ENCODE results near the gene CGB3. TPM values are rescaled to one million over a fixed set of nuclear protein-coding genes. Genes with fewer than 3 reads are reported as not detected.
"Not testable (repeated sequence)": the region's sequence is repeated elsewhere in the genome, so short reads cannot be mapped to it uniquely, and the experiment has no call there.

The CGB3 gene
- total and polyA plus RNA-seq, 2 of the 4 experiments (the other 2 are of a cell fraction), result not detected

DNA sequence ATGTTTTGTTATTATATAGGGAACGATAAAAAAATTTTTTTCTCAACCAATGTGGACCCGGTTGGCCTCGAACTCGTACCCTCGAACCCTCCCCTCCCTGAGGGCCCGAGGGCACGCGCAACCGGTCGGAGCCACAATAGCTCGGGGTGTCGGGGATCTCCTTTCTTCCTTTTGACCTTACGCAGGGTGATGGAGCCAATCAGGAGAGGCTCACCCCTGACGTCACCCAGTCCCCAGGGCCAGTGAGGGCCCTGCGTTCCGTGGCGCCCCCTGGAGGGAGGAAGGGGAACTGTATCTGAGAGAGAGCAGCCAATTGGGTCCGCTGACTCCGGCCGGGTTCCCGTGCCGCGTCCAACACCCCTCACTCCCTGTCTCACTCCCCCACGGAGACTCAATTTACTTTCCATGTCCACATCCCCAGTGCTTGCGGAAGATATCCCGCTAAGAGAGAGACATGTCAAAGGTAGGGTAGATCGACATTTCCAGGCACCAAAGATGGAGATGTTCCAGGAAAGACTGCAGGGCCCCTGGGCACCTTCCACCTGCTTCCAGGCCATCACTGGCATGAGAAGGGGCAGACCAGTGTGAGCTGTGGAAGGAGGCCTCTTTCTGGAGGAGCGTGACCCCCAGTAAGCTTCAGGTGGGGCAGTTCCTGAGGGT lies 7.6 kb upstream of the CGB3 start, which contains the start of gene CGB2:
CGB2 (plus strand) TSS at position 249 of the 660 bp plus-strand sequence; CDS start at position 455, 206 bp downstream.
- H3K9me3 ChIP-seq (ENCODE audit: control insufficient read depth, insufficient read depth, low read length); H3K14ac ChIP-seq (replicated peaks; ENCODE audit: low read depth, low read length); H4K8ac ChIP-seq (ENCODE audit: low read depth in 2 of 2, low read length in 2 of 2); H4K5ac ChIP-seq (ENCODE audit: low read depth, low read length); H3K27me3 ChIP-seq (ENCODE audit: control insufficient read depth, insufficient read depth, low read length); H3K4me3 ChIP-seq (ENCODE audit: insufficient read depth, low read depth, low read length); H3K56ac ChIP-seq (ENCODE audit: extremely low read depth, insufficient read depth, low read length); H4K91ac ChIP-seq (ENCODE audit: insufficient read depth, low read depth, low read length); H2AK5ac ChIP-seq (ENCODE audit: low read depth, low read length); H3K4me1 ChIP-seq (ENCODE audit: control insufficient read depth, insufficient read depth, low read length); H3K36me3 ChIP-seq (ENCODE audit: control insufficient read depth, insufficient read depth, low read length); ATAC-seq (ENCODE audit: low read depth); BruUV-seq (replicated peaks); H3K9me1 ChIP-seq (ENCODE audit: insufficient read depth, low read length); H3K4ac ChIP-seq (ENCODE audit: low read depth, low read length); H3K27ac ChIP-seq (ENCODE audit: insufficient read depth, low read length); intact Hi-C loops (cut with micrococcal nuclease); H3K79me1 ChIP-seq (ENCODE audit: low read depth in 1 of 2, low read length in 2 of 2); H2BK5ac ChIP-seq (ENCODE audit: low read depth, low read length, poor library complexity, severe bottlenecking); H3K18ac ChIP-seq (ENCODE audit: low read depth, low read length); H4K20me1 ChIP-seq (ENCODE audit: insufficient read depth, low read length); DNase-seq; H3K4me2 ChIP-seq (ENCODE audit: low read depth, low read length); POLR2A ChIA-PET (ENCODE audit: unreplicated experiment); CTCF ChIA-PET; H2BK120ac ChIP-seq (ENCODE audit: low read depth, low read length); in situ Hi-C loops (cut with MboI; ENCODE audit: low sequenced_read_pairs); H2AFZ ChIP-seq (replicated peaks; ENCODE audit: low read length, poor library complexity); H2BK15ac ChIP-seq (ENCODE audit: low read depth, low read length); H3K9ac ChIP-seq (ENCODE audit: low read depth, low read length); H2AK9ac ChIP-seq (replicated peaks; ENCODE audit: low read depth, low read length, poor library complexity); dilution Hi-C loops (cut with HindIII; ENCODE audit: low sequenced_read_pairs, unreplicated experiment); H3K23ac ChIP-seq (ENCODE audit: low read depth, low read length); H2BK20ac ChIP-seq (ENCODE audit: low read depth, low read length): not testable (repeated sequence)
- no CpG with 5 or more reads among the region's 28 CpGs for WGBS, 2 experiments (ENCODE audit: extremely low coverage in 2 of 2, insufficient read length in 1 of 2)
- TF ChIP-seq, protein P1, sequence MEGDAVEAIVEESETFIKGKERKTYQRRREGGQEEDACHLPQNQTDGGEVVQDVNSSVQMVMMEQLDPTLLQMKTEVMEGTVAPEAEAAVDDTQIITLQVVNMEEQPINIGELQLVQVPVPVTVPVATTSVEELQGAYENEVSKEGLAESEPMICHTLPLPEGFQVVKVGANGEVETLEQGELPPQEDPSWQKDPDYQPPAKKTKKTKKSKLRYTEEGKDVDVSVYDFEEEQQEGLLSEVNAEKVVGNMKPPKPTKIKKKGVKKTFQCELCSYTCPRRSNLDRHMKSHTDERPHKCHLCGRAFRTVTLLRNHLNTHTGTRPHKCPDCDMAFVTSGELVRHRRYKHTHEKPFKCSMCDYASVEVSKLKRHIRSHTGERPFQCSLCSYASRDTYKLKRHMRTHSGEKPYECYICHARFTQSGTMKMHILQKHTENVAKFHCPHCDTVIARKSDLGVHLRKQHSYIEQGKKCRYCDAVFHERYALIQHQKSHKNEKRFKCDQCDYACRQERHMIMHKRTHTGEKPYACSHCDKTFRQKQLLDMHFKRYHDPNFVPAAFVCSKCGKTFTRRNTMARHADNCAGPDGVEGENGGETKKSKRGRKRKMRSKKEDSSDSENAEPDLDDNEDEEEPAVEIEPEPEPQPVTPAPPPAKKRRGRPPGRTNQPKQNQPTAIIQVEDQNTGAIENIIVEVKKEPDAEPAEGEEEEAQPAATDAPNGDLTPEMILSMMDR (conservative IDR thresholded peaks at IDR 0.05; ENCODE audit: low read depth, low read length), result peak; percentile 15; the same call in 1 of the 2 replicates

DNA sequence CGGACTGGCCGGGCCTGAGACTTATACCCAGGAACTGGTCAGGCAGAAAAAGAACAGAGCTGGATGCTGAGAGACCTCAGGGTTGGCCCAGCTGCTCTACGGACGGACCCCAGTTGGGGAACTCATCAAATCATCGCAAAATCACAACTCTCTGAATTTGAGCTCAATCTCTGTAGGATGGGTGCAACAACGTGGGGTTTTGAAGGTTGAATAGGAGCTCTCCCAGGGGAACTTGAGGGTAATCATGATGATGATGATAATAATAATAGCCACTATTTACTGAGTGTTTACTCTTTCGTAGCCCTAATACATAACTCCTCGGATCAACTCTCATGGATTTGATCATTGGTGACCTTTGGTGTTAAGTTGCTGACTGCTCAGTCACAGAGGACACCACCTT lies 6.2 kb upstream of the CGB3 start:
- H3K9me1 ChIP-seq (ENCODE audit: insufficient read depth, low read length); intact Hi-C loops (cut with micrococcal nuclease); H3K36me3 ChIP-seq (ENCODE audit: control insufficient read depth, insufficient read depth, low read length); ATAC-seq (ENCODE audit: low read depth); POLR2A ChIA-PET (ENCODE audit: unreplicated experiment); H3K56ac ChIP-seq (ENCODE audit: extremely low read depth, insufficient read depth, low read length); H3K27ac ChIP-seq (ENCODE audit: insufficient read depth, low read length); H3K79me1 ChIP-seq (ENCODE audit: low read depth in 1 of 2, low read length in 2 of 2); H3K9ac ChIP-seq (ENCODE audit: low read depth, low read length); H3K14ac ChIP-seq (replicated peaks; ENCODE audit: low read depth, low read length); H2BK5ac ChIP-seq (ENCODE audit: low read depth, low read length, poor library complexity, severe bottlenecking); H2BK15ac ChIP-seq (ENCODE audit: low read depth, low read length); H3K4me2 ChIP-seq (ENCODE audit: low read depth, low read length); H2BK120ac ChIP-seq (ENCODE audit: low read depth, low read length); H3K23ac ChIP-seq (ENCODE audit: low read depth, low read length); H3K18ac ChIP-seq (ENCODE audit: low read depth, low read length); dilution Hi-C loops (cut with HindIII; ENCODE audit: low sequenced_read_pairs, unreplicated experiment); BruUV-seq (replicated peaks); H3K4ac ChIP-seq (ENCODE audit: low read depth, low read length); H3K27me3 ChIP-seq (ENCODE audit: control insufficient read depth, insufficient read depth, low read length); H3K4me1 ChIP-seq (ENCODE audit: control insufficient read depth, insufficient read depth, low read length); H2BK20ac ChIP-seq (ENCODE audit: low read depth, low read length); H4K5ac ChIP-seq (ENCODE audit: low read depth, low read length); H2AFZ ChIP-seq (replicated peaks; ENCODE audit: low read length, poor library complexity); H4K8ac ChIP-seq (ENCODE audit: low read depth in 2 of 2, low read length in 2 of 2); H2AK5ac ChIP-seq (ENCODE audit: low read depth, low read length); H3K4me3 ChIP-seq (ENCODE audit: insufficient read depth, low read depth, low read length); DNase-seq; H2AK9ac ChIP-seq (replicated peaks; ENCODE audit: low read depth, low read length, poor library complexity); CTCF ChIA-PET; in situ Hi-C loops (cut with MboI; ENCODE audit: low sequenced_read_pairs); H4K20me1 ChIP-seq (ENCODE audit: insufficient read depth, low read length); H4K91ac ChIP-seq (ENCODE audit: insufficient read depth, low read depth, low read length); H3K9me3 ChIP-seq (ENCODE audit: control insufficient read depth, insufficient read depth, low read length): not testable (repeated sequence)
- no CpG with 5 or more reads among the region's 8 CpGs for WGBS, 2 experiments (ENCODE audit: extremely low coverage in 2 of 2, insufficient read length in 1 of 2)

Data from IMR-90 (cell line).